Neuronal stem cell (in vitro differentiated cells): Measurements from ENCODE around the gene RB1.

Experiments
- DNase-seq: peaks from one replicate; pipeline ENCODE4 v3.0.0-alpha.2; 2013; ENCODE audit warnings: low spot score
- H2AFZ ChIP-seq: one replicate; pipeline ENCODE4 v1.6.1; 2013; ENCODE audit warnings: mild to moderate bottlenecking, low read length, inconsistent platforms
- H2AK5ac ChIP-seq: 2 replicates; pipeline ENCODE4 v1.6.1; 2013; ENCODE audit warnings: low read depth, mild to moderate bottlenecking, inconsistent platforms, low read length, moderate library complexity, mixed read lengths
- H2BK120ac ChIP-seq: 2 replicates; pipeline ENCODE4 v1.6.1; 2013; ENCODE audit warnings: low read depth, mild to moderate bottlenecking, inconsistent platforms, low read length, moderate library complexity, mixed read lengths
- H2BK12ac ChIP-seq: one replicate; pipeline ENCODE4 v1.6.1; 2013; ENCODE audit warnings: low read length, inconsistent platforms
- H2BK15ac ChIP-seq: 2 replicates; pipeline ENCODE4 v1.6.1; 2013; ENCODE audit warnings: mild to moderate bottlenecking, low read length, inconsistent platforms, mixed read lengths
- H2BK5ac ChIP-seq: one replicate; pipeline ENCODE4 v1.6.1; 2013; ENCODE audit warnings: inconsistent platforms, mild to moderate bottlenecking, low read length, moderate library complexity
- H3K14ac ChIP-seq: one replicate; pipeline ENCODE4 v1.6.1; 2013; ENCODE audit warnings: low read length, inconsistent platforms
- H3K18ac ChIP-seq: 2 replicates; pipeline ENCODE4 v1.6.1; 2013; ENCODE audit warnings: low read length, inconsistent platforms
- H3K23ac ChIP-seq: 2 replicates; pipeline ENCODE4 v1.6.1; 2013; ENCODE audit warnings: low read depth, mild to moderate bottlenecking, mixed read lengths, low read length, inconsistent platforms; ENCODE audit not compliant: poor library complexity
- H3K27ac ChIP-seq: replicated peaks from 3 replicates; pipeline ENCODE4 v1.5.1; 2013; ENCODE audit warnings: low read length, inconsistent platforms
- H3K27me3 ChIP-seq, 3 experiments: 2 replicates each; pipeline ENCODE4 v1.6.1; 2013; ENCODE audit warnings: low read length in 3 of 3, mild to moderate bottlenecking in 2 of 3, inconsistent platforms in 1 of 3, low read depth in 1 of 3, mixed read lengths in 1 of 3, moderate library complexity in 1 of 3; ENCODE audit not compliant: control insufficient read depth in 3 of 3, insufficient read depth in 3 of 3
- H3K36me3 ChIP-seq, 2 donors: replicated peaks in 1 of 2; 2 replicates each; pipeline ENCODE4 v1.6.1; 2013; ENCODE audit warnings: low read length in 2 of 2; ENCODE audit not compliant: control insufficient read depth in 2 of 2, insufficient read depth in 2 of 2
- H3K4ac ChIP-seq: 2 replicates; pipeline ENCODE4 v1.6.1; 2013; ENCODE audit warnings: inconsistent platforms, mild to moderate bottlenecking, low read length, moderate library complexity
- H3K4me1 ChIP-seq, 2 donors: 1 replicate in 1 of 2; 2 replicates in 1 of 2; pipeline ENCODE4 v1.6.1; 2013; ENCODE audit warnings: low read length in 2 of 2, low read depth in 1 of 2; ENCODE audit not compliant: control insufficient read depth in 2 of 2, insufficient read depth in 1 of 2
- H3K4me2 ChIP-seq: one replicate; pipeline ENCODE4 v1.6.1; 2013; ENCODE audit warnings: mild to moderate bottlenecking, low read length, inconsistent platforms; ENCODE audit not compliant: insufficient read depth, poor library complexity, severe bottlenecking
- H3K4me3 ChIP-seq, 2 donors: 2 replicates each; pipeline ENCODE4 v1.5.1; 2013; ENCODE audit warnings: low read length in 2 of 2, mild to moderate bottlenecking in 2 of 2, inconsistent platforms in 1 of 2, moderate library complexity in 1 of 2
- H3K79me1 ChIP-seq: one replicate; pipeline ENCODE4 v1.6.1; 2013; ENCODE audit warnings: low read depth, mild to moderate bottlenecking, inconsistent platforms, low read length, moderate library complexity
- H3K9ac ChIP-seq: one replicate; pipeline ENCODE4 v1.6.1; 2013; ENCODE audit warnings: mild to moderate bottlenecking, low read depth, low read length, inconsistent platforms; ENCODE audit not compliant: poor library complexity
- H3K9me3 ChIP-seq, 2 donors: replicated peaks in 1 of 2; 2 replicates each; pipeline versions ENCODE3 to v1.6.1; 2013; ENCODE audit warnings: low read length in 2 of 2, mild to moderate bottlenecking in 2 of 2, inconsistent platforms in 1 of 2, low read depth in 1 of 2, mixed read lengths in 1 of 2, moderate library complexity in 1 of 2; ENCODE audit not compliant: control insufficient read depth in 2 of 2, insufficient read depth in 1 of 2
- H4K8ac ChIP-seq: one replicate; pipeline ENCODE4 v1.6.1; 2013; ENCODE audit warnings: low read depth, mild to moderate bottlenecking, inconsistent platforms, low read length, moderate library complexity
- H4K91ac ChIP-seq: one replicate; pipeline ENCODE4 v1.6.1; 2013; ENCODE audit warnings: low read length, low read depth, mild to moderate bottlenecking, inconsistent platforms; ENCODE audit not compliant: poor library complexity
- WGBS, 2 donors: extraction: QIAGEN DNeasy Blood & Tissue Kit; methylation state at CpG; one replicate each; pipeline ENCODE4 v1.1.7; 2013; ENCODE audit warnings: missing lambda C conversion rate in 2 of 2, mixed read lengths in 1 of 2; ENCODE audit not compliant: insufficient read length in 2 of 2, insufficient replicate concordance in 1 of 2; ENCODE audit errors: extremely low coverage in 2 of 2; 5-methylcytosine and 5-hydroxymethylcytosine counted together

The RB1 gene

DNA sequence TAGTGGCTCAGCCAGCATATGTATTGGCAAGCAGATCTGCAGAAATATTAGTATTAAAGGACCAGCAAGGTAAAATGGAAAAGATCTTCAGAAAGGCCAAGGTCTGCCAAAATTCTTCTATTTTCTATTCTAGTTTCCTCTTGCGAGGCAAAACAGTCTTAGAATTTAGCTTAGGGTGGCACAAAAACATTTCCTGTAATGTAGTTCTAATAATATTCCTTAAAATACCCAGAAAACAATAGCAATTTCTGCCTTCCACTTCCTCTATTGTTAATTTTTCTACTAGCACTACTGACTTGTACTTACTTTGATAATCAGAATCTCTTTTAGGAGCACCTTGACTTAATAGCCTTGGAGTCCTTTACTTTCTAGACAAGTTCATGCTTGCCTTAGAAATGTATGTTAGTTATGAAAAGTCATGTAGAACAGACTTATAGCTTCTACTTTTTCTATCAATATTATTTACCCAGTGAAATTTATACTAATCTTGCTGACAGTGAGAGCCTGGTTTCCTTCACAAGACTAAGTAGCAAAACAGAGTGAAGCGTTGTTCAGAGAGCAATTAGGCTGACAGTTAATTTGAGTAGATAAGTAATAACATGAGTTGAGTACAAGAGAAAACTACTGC is 133.2 kb downstream of the RB1 start:
- no peaks in the 10 kb centered on the region for H3K27me3 ChIP-seq
- no peaks in the 10 kb centered on the region for H3K9me3 ChIP-seq
- no peak overlapping the region for H3K18ac ChIP-seq
- no peak overlapping the region for H2BK15ac ChIP-seq
- no peak overlapping the region for H3K14ac ChIP-seq
- no peak overlapping the region for H2AK5ac ChIP-seq
- H2BK12ac ChIP-seq = no peak overlapping the region
- H2AFZ ChIP-seq = no peak overlapping the region
- H4K8ac ChIP-seq = no peak overlapping the region
- no peak overlapping the region for H2BK5ac ChIP-seq
- no peak overlapping the region for H3K4me3 ChIP-seq
- no CpG with 5 or more reads among the region's 2 CpGs for WGBS, 2 donors
- no peak overlapping the region for H2BK120ac ChIP-seq
- no peaks in the 10 kb centered on the region for H3K36me3 ChIP-seq
- H4K91ac ChIP-seq = no peak overlapping the region
- no peak for DNase-seq
- H3K4ac ChIP-seq = no peak overlapping the region
- H3K79me1 ChIP-seq = no peaks in the 10 kb centered on the region
- H3K4me2 ChIP-seq = no peak overlapping the region
- H3K9ac ChIP-seq = no peak overlapping the region
- H3K23ac ChIP-seq = no peak overlapping the region
- no peaks in the 10 kb centered on the region for H3K4me1 ChIP-seq
- H3K27ac ChIP-seq = no peak overlapping the region

DNA sequence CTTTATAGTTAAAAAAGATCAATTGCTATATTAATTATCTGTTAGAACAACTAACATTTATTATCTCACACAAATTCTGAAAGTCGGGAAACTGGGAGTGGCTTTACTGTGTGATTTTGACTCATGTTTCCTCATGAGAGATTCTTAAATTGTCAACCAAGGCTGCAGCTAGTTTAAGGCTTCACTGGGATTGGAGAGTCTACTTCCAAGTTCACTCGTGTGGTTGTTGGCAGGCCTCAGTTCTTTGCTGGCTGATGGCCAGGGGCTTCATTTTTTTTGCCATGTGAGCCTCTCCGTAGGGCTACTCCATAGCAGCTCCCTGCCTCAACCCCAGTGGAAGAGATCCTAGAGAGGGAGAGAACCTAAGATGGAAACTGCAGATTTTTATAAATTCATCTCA is 133.8 kb downstream of the RB1 start:
- H3K27ac ChIP-seq = no peak overlapping the region

GRCh38 chr13:48443442-48444208 is 140.1 kb downstream of the RB1 start:
- Histone ChIP-seq H3K4ac (no peak overlapping the region), H2BK120ac (no peak overlapping the region), H2BK12ac (no peak overlapping the region), H2AK5ac (no peak overlapping the region), H3K36me3 (no peaks in the 10 kb centered on the region), H3K4me2 (no peak overlapping the region), H3K27ac (no peak overlapping the region), H3K4me1 (no peaks in the 10 kb centered on the region), H3K9me3 (no peaks in the 10 kb centered on the region), H4K91ac (no peak overlapping the region), H4K8ac (no peak overlapping the region), H3K18ac (no peak overlapping the region), H3K9ac (no peak overlapping the region), H3K4me3 (no peak overlapping the region), H3K27me3 (no peaks in the 10 kb centered on the region), H2AFZ (no peak overlapping the region), H2BK5ac (no peak overlapping the region), H3K14ac (no peak overlapping the region), H3K79me1 (no peaks in the 10 kb centered on the region), H2BK15ac (no peak overlapping the region), H3K23ac (no peak overlapping the region)
- WGBS, 2 donors = no CpG with 5 or more reads among the region's 1 CpG
- DNase-seq = no peak

More for the DNA sequence above, 133.8 kb downstream of the RB1 start:
- no peaks in the 10 kb centered on the region for H3K79me1 ChIP-seq
- no peaks in the 10 kb centered on the region for H3K36me3 ChIP-seq
- no peak overlapping the region for H3K4me2 ChIP-seq
- no peak overlapping the region for H2BK12ac ChIP-seq
- no peaks in the 10 kb centered on the region for H3K9me3 ChIP-seq
- H2AFZ ChIP-seq = no peak overlapping the region
- H3K4ac ChIP-seq = no peak overlapping the region
- H3K9ac ChIP-seq = no peak overlapping the region
- no peak overlapping the region for H2BK120ac ChIP-seq
- no peak overlapping the region for H3K23ac ChIP-seq
- no peak for DNase-seq
- no peak overlapping the region for H3K18ac ChIP-seq
- no peaks in the 10 kb centered on the region for H3K4me1 ChIP-seq
- H4K8ac ChIP-seq = no peak overlapping the region
- no CpG with 5 or more reads among the region's 3 CpGs for WGBS, 2 donors
- H2BK15ac ChIP-seq = no peak overlapping the region
- no peak overlapping the region for H4K91ac ChIP-seq
- no peaks in the 10 kb centered on the region for H3K27me3 ChIP-seq
- no peak overlapping the region for H2BK5ac ChIP-seq
- no peak overlapping the region for H3K4me3 ChIP-seq
- H3K14ac ChIP-seq = no peak overlapping the region
- H2AK5ac ChIP-seq = no peak overlapping the region

DNA sequence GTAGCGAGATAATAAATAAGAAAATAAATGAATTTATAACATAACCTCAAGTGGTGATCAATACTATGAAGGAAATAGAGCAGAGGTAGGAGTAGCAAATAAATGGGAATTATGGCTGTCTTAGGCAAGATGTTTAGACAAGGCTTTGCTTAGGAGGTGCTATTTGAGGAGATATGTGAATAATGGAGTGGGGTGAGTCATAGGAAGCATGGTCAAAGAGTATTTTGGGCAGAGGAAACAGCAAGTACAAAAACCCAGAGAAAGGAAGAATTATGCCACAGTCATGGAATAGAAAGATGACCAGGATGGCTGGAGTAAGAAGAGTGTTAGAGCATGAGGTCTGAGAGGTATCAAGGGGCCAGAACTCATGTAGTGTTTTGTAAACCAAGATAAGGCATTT is 142.9 kb downstream of the RB1 start:
- no peak overlapping the region for H3K23ac ChIP-seq

More for the DNA sequence above, 142.9 kb downstream of the RB1 start:
- WGBS, 2 donors = no CpG with 5 or more reads among the region's 1 CpG
- Histone ChIP-seq H2BK12ac (no peak overlapping the region), H2BK120ac (no peak overlapping the region), H3K36me3 (no peaks in the 10 kb centered on the region), H4K8ac (no peak overlapping the region), H3K27me3 (no peaks in the 10 kb centered on the region), H2AFZ (no peak overlapping the region), H3K9ac (no peak overlapping the region), H2BK15ac (no peak overlapping the region), H3K18ac (no peak overlapping the region), H3K4ac (no peak overlapping the region), H2BK5ac (no peak overlapping the region), H4K91ac (no peak overlapping the region), H3K27ac (no peak overlapping the region), H3K79me1 (no peaks in the 10 kb centered on the region), H3K9me3 (peaks cover 0 to 11% of the 10 kb centered on the region in 2 donors), H3K4me1 (no peaks in the 10 kb centered on the region), H3K14ac (no peak overlapping the region), H2AK5ac (no peak overlapping the region), H3K4me2 (no peak overlapping the region), H3K4me3 (no peak overlapping the region)
- no peak for DNase-seq
